Measurements from ENCODE around the gene IL1RAPL1. TPM values are rescaled to one million over a fixed set of nuclear protein-coding genes. Genes with fewer than 3 reads are reported as not detected.

IL1RAPL1 gene
- total RNA-seq, 2 donors from 2014 or later: 1.2 to 3.0 TPM

DNA sequence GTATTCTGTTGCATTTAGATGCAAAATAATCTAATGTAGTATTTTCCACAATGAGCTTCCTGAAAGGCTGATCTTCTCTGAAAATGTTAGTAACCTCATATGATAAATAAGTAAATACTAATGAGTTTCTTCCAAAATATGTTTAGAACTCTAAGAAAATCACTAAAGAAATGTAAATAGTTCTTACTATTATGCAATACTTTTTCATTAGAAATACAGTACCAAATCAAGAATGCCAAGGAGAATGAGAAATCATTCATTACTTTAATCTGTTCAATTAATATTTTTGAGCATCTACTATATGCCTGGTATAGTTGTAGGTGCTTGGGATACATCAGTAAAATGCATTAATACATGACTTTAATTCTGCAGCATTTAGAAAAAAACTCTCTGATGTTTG, 130.6 kb downstream of the IL1RAPL1 start:
- no peaks in the 10 kb centered on the region for H3K4me1 ChIP-seq
- no peak overlapping the region for H3K27ac ChIP-seq
- H3K27me3 ChIP-seq: no peaks in the 10 kb centered on the region
- peaks cover 0 to under 1% of the 10 kb centered on the region in 2 donors for H3K9me3 ChIP-seq
- TF ChIP-seq, protein P1, sequence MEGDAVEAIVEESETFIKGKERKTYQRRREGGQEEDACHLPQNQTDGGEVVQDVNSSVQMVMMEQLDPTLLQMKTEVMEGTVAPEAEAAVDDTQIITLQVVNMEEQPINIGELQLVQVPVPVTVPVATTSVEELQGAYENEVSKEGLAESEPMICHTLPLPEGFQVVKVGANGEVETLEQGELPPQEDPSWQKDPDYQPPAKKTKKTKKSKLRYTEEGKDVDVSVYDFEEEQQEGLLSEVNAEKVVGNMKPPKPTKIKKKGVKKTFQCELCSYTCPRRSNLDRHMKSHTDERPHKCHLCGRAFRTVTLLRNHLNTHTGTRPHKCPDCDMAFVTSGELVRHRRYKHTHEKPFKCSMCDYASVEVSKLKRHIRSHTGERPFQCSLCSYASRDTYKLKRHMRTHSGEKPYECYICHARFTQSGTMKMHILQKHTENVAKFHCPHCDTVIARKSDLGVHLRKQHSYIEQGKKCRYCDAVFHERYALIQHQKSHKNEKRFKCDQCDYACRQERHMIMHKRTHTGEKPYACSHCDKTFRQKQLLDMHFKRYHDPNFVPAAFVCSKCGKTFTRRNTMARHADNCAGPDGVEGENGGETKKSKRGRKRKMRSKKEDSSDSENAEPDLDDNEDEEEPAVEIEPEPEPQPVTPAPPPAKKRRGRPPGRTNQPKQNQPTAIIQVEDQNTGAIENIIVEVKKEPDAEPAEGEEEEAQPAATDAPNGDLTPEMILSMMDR (IDR thresholded peaks at IDR 0.05): no peak
- no peak overlapping the region for H3K4me3 ChIP-seq
- no peaks in the 10 kb centered on the region for H3K36me3 ChIP-seq
- no peak for DNase-seq (ENCODE audit: low spot score)

DNA sequence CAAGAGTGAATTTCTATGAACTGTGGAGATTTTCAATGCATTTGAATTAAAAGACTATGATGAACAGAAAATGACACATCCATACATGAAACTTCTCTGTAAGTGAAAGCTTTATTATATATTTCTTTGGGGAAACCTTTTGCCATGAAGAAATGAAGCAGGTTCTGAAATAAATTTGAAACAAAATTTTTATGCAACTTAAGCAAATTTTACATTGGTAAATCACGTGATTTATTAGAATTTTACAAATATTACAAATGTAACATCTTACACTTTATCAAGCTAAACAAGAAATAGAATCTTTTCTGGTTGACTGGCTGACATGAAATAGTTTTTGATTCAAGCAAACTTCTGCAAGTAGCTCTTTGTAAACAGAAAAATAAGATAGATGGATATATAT, 131.2 kb downstream of the IL1RAPL1 start:
- no peak for DNase-seq (ENCODE audit: low spot score)
- Histone ChIP-seq H3K36me3 (no peaks in the 10 kb centered on the region), H3K27me3 (no peaks in the 10 kb centered on the region), H3K9me3 (no peaks in the 10 kb centered on the region), H3K4me3 (no peak overlapping the region), H3K27ac (no peak overlapping the region), H3K4me1 (no peaks in the 10 kb centered on the region)
- TF ChIP-seq, protein P1 (IDR thresholded peaks at IDR 0.05): no peak

DNA sequence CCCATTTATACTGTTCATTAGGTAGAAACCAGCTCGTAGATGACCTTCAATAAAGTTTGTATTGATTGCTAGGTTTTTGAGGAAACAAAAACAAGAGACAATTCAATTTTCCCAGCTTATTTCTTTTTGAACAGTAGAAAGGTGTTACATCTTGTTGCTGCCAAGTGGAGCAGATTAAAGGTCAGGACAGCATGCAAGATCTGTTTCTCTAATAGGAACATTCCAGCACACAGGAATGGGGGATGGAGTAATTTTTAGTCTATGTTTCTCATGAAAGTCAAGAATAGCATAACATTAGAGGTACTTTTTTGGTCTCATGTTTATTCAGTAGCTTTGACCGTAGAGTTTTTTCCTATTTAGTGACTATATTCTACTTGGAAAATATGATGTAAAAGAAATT, 132.4 kb downstream of the IL1RAPL1 start:
- H3K27ac ChIP-seq: peak overlapping the region in 1 of 2 donors; percentile 29
- no peaks in the 10 kb centered on the region for H3K36me3 ChIP-seq
- TF ChIP-seq, protein P1 (IDR thresholded peaks at IDR 0.05): no peak
- DNase-seq (ENCODE audit: low spot score): no peak
- H3K4me3 ChIP-seq: no peak overlapping the region
- H3K4me1 ChIP-seq: no peaks in the 10 kb centered on the region
- H3K9me3 ChIP-seq: no peaks in the 10 kb centered on the region
- no peaks in the 10 kb centered on the region for H3K27me3 ChIP-seq

DNA sequence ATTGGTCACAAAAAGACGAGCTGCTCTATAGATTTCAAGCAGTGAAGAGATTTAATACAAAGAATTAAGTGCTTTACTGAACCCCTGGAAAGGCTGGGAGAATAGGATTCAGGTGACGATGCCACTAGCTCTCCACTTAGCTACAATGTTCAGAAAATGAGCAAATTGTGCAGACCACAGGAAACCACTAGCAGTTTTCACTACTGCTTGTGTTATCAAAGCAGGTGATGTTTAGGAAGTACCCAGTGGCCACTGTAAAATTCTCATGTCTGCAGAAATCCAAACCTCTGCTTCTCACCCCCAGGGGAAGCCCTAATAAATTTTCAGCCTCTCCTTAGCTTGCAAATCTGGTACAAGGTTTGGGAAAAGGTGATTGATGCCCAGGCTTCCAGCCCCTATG, 165.1 kb downstream of the IL1RAPL1 start:
- H3K36me3 ChIP-seq: no peaks in the 10 kb centered on the region
- DNase-seq (ENCODE audit: low spot score): no peak
- no peaks in the 10 kb centered on the region for H3K27me3 ChIP-seq
- H3K4me1 ChIP-seq: no peaks in the 10 kb centered on the region
- no peaks in the 10 kb centered on the region for H3K9me3 ChIP-seq
- TF ChIP-seq, protein P1 (IDR thresholded peaks at IDR 0.05): no peak
- H3K27ac ChIP-seq: no peak overlapping the region
- no peak overlapping the region for H3K4me3 ChIP-seq

DNA sequence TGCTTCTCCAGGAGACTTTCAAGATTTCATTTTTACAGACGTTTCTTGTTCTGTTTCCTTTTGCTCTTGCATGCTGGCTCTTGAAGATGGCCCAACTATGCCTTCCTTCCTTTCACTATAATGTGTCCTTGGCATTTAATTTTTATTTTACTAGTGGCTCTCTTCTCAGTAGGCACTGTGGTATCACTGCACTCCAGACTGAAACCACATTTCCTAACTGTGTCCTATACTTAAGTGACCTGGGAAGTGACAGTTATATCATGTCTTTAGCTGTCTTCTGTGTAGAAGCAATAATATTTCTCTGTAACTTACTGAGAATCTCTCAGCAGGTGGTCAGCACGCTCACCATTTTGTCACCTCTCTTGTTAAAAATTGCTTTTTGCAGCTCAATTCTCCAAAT, 168.9 kb downstream of the IL1RAPL1 start:
- DNase-seq (ENCODE audit: low spot score): no peak
- Histone ChIP-seq H3K27ac (no peak overlapping the region), H3K4me1 (no peaks in the 10 kb centered on the region), H3K4me3 (no peak overlapping the region), H3K9me3 (no peaks in the 10 kb centered on the region), H3K36me3 (no peaks in the 10 kb centered on the region), H3K27me3 (no peaks in the 10 kb centered on the region)
- TF ChIP-seq, protein P1 (IDR thresholded peaks at IDR 0.05): no peak

DNA sequence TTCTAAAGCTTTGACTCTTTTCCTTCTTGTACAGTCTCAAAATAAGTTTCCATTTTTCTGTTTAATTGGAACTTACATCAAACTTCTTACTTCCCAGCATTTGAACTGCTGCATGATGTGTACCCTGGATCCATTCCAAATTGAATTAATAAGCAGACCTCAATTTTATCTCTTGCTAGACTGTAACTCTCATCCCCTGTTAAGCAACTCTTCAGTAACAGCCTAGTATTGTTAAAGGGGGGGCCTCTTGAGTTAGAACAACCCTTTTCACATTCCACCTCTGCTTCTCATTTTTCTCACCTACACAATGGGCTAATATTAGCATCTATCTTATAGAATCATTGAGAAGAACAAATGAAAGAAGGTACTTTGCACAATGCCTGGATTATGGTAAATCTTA, 169.4 kb downstream of the IL1RAPL1 start:
- TF ChIP-seq, protein P1 (IDR thresholded peaks at IDR 0.05): no peak
- no peak for DNase-seq (ENCODE audit: low spot score)
- no peak overlapping the region for H3K27ac ChIP-seq

More for the DNA sequence above, 169.4 kb downstream of the IL1RAPL1 start:
- Histone ChIP-seq H3K4me1 (no peaks in the 10 kb centered on the region), H3K36me3 (no peaks in the 10 kb centered on the region), H3K9me3 (no peaks in the 10 kb centered on the region), H3K4me3 (no peak overlapping the region), H3K27me3 (no peaks in the 10 kb centered on the region)
